Measurements from ENCODE around the gene PRR33. TPM values are rescaled to one million over a fixed set of nuclear protein-coding genes. Genes with fewer than 3 reads are reported as not detected.

PRR33 gene
- total and polyA plus RNA-seq, 9 donors = 0.01 TPM; not detected in 8

DNA sequence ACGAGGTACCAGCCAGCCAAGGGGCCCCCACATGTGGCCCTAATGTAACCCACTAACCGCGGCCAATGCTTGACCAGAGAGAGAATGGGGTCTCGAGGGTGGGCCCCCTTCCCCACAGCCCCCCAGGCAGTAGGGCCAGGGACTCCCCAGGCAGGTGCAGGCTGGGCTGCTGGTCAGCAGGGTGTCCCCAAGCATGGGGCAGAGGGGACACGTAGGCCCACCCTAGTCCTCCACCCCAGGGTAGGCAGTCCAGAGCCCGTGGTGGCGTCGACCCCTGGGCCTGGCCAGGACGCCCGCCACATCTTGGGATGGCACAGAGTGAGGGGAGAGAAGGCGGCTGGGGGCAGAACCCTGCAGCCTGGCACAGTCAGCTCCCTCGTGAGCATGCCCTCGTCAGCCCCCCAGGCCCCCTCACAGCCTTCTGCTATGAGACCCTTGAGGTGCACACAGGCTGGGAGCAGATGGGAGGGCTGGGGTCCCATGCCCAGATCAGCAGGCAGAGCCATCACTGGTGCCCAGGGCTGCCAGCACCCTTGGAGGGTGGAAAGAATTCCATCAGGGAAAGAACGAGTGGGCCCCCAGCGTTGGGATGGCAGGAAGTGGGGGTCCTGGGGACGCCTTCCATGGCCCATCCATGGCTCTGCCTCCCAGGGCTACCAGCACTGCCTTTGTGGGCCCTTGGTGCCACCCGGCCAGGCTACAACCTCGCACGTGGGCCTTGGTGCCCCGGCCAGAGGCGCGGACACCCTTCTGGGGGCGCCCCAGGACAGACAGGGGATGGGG, 33.9 kb upstream of the PRR33 start:
- H3K4me3 ChIP-seq = no peak overlapping the region
- intact Hi-C loops (cut with DNase I) = loop anchor here in 2 of 4 donors (10.0 kb wide), 3 partner anchors 219 to 231 kb away; partner anchors contain the start of gene KRTAP5-6 (in 1 of the 2)
- H3K9me3 ChIP-seq = no peaks in the 10 kb centered on the region
- 88 to 97% (median 95%) methylated on average over 21 to 23 of the region's 23 CpGs for WGBS, 3 donors
- no peaks in the 10 kb centered on the region for H3K27me3 ChIP-seq
- DNase-seq = no peak
- H3K27ac ChIP-seq = no peak overlapping the region
- TF ChIP-seq POLR2A (IDR thresholded peaks at IDR 0.05) (no peak), EP300 (IDR thresholded peaks at IDR 0.05) (no peak)
- TF ChIP-seq, protein P1, sequence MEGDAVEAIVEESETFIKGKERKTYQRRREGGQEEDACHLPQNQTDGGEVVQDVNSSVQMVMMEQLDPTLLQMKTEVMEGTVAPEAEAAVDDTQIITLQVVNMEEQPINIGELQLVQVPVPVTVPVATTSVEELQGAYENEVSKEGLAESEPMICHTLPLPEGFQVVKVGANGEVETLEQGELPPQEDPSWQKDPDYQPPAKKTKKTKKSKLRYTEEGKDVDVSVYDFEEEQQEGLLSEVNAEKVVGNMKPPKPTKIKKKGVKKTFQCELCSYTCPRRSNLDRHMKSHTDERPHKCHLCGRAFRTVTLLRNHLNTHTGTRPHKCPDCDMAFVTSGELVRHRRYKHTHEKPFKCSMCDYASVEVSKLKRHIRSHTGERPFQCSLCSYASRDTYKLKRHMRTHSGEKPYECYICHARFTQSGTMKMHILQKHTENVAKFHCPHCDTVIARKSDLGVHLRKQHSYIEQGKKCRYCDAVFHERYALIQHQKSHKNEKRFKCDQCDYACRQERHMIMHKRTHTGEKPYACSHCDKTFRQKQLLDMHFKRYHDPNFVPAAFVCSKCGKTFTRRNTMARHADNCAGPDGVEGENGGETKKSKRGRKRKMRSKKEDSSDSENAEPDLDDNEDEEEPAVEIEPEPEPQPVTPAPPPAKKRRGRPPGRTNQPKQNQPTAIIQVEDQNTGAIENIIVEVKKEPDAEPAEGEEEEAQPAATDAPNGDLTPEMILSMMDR (IDR thresholded peaks at IDR 0.05) = no peak
- H3K4me1 ChIP-seq (ENCODE audit: insufficient read depth) = peaks cover 4% of the 10 kb centered on the region
- no peaks in the 10 kb centered on the region for H3K36me3 ChIP-seq

DNA sequence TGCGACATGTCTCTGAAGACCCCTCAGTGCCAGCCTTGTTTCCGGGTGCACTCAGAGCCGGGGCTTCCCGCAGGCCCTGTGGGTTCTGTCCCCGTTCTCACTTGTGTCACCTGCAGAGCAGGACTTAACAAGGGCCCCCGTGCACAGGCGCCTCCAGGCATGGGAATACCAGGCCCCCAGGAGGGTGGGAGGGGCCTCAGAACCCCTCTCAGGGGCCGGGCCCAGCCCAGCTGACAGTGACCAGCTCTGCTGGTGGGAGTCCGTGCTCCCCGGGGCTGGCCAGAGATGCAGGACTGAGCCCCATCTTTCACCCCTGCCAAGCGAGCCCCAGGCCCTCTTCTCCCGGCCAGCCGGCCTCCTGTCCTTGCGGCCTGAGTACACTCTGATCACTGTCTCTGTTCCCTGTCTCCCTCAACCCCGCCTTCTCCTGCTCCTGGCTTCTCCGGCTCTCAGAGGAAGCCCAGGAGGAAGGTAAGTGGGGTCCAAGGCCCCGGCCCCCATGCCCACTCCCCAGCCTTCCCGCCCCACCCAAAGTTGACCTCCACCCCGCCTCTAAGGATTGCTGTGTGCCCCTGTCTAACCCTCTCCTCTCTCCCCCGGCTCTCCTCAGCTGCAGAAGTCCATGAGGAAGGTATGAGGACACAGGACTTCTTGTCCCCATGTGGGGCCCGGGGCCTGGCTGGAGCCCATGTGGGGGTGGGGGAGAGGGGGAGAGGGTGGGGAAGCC, 33.1 kb upstream of the PRR33 start:
- intact Hi-C loops (cut with DNase I) = loop anchor here in 3 of 4 donors (5.0 to 10.0 kb wide), 4 partner anchors 43 to 230 kb away; partner anchors contain the start of gene KRTAP5-6 (in 1 of the 3)
- no peaks in the 10 kb centered on the region for H3K27me3 ChIP-seq
- TF ChIP-seq EP300 (IDR thresholded peaks at IDR 0.05) = no peak
- TF ChIP-seq, protein P1 (IDR thresholded peaks at IDR 0.05) = no peak
- TF ChIP-seq POLR2A (IDR thresholded peaks at IDR 0.05) = no peak
- peak in 1 of 5 donors; percentile 37 for DNase-seq
- H3K4me3 ChIP-seq = no peak overlapping the region
- H3K4me1 ChIP-seq (ENCODE audit: insufficient read depth) = peaks cover 4% of the 10 kb centered on the region
- 88 to 90% (median 88%) methylated on average over 20 to 21 of the region's 21 CpGs for WGBS, 3 donors
- H3K27ac ChIP-seq = no peak overlapping the region
- H3K36me3 ChIP-seq = no peaks in the 10 kb centered on the region
- H3K9me3 ChIP-seq = no peaks in the 10 kb centered on the region

DNA sequence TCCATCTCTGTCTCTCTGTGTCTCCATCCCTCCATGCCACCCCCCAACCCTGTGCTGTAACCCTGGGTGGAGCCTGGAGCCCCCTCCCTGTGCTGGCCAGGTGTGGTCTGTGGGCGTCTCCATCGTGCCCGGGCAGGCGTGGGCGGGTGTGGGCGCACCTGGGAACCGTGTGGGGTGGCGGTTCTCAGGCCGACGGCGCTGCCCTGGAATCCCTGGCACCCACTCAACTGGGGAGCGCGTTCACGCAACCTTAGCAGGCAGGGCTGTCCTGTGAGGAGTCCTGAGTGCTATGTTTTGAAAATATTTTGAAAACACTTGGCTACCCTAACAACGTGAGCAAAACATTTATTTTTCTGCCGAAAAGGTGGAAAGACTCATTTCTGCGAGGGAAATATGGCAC, 32.5 kb upstream of the PRR33 start:
- Histone ChIP-seq H3K36me3 (no peaks in the 10 kb centered on the region), H3K27ac (no peak overlapping the region), H3K4me3 (no peak overlapping the region), H3K9me3 (no peaks in the 10 kb centered on the region), H3K4me1 (ENCODE audit: insufficient read depth) (peaks cover 4% of the 10 kb centered on the region), H3K27me3 (no peaks in the 10 kb centered on the region)
- peak in 2 of 5 donors; percentile 15 to 64 for DNase-seq
- 34 to 51% (median 35%) methylated on average over 17 of the region's 17 CpGs for WGBS, 3 donors
- intact Hi-C loops (cut with DNase I) = loop anchor here in 3 of 4 donors (5.0 to 10.0 kb wide), 4 partner anchors 42 to 231 kb away; partner anchors contain the start of gene KRTAP5-6 (in 1 of the 3)
- TF ChIP-seq, protein P1 (IDR thresholded peaks at IDR 0.05) = no peak
- TF ChIP-seq POLR2A (IDR thresholded peaks at IDR 0.05) (no peak), EP300 (IDR thresholded peaks at IDR 0.05) (no peak)

DNA sequence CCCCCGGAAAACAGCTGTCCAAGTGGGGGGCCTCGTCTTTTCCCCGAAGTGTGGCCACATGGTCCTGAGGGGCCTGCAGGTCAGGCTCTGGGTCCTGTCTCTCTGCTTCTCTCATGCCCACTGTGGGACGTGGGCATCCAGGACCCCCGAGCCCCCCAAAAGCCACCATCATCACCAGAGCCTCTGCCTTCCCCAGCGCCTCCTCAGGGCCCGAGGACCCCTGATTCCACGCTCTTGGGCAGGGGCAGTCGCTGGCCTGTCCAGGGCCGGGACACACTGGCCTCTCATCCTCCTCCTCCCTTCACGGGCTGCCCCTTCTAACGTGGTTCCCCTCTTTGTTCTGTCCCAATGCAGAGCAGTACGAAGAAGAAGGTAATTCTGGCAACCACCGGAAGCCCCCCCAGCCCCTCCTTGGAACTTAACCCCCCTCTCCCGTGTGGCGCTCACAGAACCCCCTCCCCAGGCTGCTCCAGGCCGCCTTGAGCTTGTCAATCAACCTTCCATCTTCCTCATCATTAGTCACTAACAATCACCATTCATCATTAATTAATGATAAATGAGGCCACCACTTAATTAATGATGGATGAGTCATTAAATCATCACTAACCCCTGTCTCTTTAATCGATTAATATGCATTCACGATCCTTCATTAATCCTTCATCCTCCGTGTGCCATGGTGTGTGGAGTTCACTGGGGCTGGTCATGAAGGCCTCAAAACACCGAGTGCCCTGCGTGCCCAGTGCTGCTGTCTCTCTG, 31.7 kb upstream of the PRR33 start:
- no peak for DNase-seq
- H3K4me1 ChIP-seq (ENCODE audit: insufficient read depth) = peaks cover 4% of the 10 kb centered on the region

More for the DNA sequence above, 31.7 kb upstream of the PRR33 start:
- WGBS, 3 donors = 93 to 94% (median 93%) methylated on average over 22 of the region's 22 CpGs
- no peaks in the 10 kb centered on the region for H3K27me3 ChIP-seq
- H3K27ac ChIP-seq = no peak overlapping the region
- intact Hi-C loops (cut with DNase I) = loop anchor here in 3 of 4 donors (5.0 to 10.0 kb wide), 4 partner anchors 41 to 231 kb away; partner anchors contain the start of gene KRTAP5-6 (in 1 of the 3)
- TF ChIP-seq POLR2A (IDR thresholded peaks at IDR 0.05) = no peak
- TF ChIP-seq, protein P1 (IDR thresholded peaks at IDR 0.05) = no peak
- no peak overlapping the region for H3K4me3 ChIP-seq
- no peaks in the 10 kb centered on the region for H3K36me3 ChIP-seq
- no peaks in the 10 kb centered on the region for H3K9me3 ChIP-seq
